Hematopoietic multipotent progenitor cell treated with erythropoietin and hydrocortisone succinate and interleukin-3 and kit ligand, for 8 days (in vitro differentiated cells): ENCODE measurements around the gene HK3.

Source experiments
- DNase-seq: peaks from one replicate; pipeline ENCODE4 v3.0.0-alpha.2; 2015

Gene HK3

DNA sequence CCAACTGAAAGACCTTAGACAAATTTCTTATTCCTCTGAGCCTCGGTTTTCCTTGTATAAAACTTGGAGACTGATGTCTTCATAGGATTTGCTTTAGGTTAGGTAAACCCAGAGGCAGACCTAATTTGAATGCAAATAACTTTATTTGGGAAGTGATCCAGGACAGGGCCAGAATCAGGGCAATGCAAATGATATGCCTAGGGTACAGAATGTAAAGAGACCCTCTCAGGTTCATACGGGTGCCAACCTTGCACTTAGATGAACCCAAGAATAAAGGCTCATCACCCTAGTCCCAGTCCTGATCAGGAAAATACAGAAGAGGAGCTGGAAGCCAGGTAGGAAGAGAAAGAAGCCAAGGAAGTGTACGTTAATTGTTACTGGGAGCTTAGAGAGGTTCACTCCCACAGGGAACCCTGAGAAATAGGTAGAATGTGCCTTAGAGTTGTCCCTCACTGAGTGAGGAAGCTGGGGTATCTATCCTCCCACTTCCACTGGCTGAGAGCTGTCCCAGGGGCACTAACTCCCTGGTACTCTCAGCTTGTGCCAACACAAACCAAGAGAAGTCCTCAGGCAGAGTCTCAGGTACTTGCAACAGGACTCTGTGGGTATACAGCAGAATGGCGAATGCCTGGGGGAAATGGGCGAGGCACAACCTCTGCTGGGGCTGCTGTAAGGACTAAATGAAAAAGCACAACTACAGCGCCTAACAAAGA, 3.1 kb upstream of the HK3 start:
- no peak for DNase-seq

DNA sequence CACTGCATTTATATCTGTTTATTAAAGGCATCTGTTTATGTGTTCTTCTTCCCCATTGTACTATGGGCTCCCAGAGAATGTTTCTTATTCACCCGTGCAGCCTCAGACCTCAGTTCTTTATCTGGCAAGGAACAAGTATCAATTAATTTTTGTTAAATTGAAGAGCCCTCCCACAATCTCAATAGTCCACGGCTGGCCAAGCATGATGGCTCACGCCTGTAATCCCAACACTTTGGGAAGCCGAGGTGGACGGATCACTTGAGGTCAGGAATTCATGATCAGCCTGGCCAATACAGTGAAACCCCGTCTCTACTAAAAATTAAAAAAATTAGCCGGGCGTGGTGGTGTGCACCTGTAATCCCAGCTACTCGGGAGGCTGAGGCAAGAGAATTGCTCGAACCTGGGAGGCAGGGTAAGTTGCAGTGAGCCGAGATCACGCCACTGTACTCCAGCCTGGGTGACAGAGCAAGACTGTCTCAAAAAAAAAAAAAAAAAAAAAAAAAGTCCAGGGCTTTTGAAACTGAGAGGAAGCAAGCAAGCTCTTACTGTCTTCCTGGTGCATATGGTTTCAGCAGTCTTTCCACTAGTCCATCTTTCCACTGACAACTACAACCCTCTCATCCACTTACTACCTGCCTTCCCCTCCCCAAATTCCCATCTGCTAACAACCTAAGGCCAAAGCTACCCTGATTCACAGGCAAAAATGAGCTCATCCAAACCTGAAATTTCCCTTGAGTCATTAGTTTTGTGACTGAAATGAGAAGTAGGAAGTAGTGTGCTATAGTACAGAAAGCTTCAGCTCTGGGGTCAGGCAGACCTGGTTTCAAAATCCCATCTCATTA, 2.3 kb upstream of the HK3 start:
- DNase-seq: no peak

DNA sequence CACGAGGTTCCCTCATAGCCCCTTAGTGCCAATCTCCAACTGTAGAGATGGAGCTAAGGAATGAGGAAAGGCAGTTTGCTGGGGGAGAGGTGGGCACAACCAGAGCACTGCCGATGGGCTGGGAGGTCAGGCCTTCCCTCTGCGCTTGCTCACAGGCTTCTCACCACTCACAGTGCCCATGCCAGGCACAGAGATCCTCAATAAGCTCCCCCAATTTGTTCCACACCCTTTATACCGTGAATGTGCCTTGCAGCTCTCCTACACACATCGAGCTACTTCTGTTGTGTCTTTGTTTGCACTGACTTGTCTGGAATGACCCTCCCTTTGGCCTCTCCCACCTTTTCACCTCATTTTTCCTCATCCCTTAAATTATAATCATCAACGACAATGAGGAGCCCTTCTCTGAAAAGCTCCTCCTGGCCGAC, 1.6 kb upstream of the HK3 start:
- no peak for DNase-seq

DNA sequence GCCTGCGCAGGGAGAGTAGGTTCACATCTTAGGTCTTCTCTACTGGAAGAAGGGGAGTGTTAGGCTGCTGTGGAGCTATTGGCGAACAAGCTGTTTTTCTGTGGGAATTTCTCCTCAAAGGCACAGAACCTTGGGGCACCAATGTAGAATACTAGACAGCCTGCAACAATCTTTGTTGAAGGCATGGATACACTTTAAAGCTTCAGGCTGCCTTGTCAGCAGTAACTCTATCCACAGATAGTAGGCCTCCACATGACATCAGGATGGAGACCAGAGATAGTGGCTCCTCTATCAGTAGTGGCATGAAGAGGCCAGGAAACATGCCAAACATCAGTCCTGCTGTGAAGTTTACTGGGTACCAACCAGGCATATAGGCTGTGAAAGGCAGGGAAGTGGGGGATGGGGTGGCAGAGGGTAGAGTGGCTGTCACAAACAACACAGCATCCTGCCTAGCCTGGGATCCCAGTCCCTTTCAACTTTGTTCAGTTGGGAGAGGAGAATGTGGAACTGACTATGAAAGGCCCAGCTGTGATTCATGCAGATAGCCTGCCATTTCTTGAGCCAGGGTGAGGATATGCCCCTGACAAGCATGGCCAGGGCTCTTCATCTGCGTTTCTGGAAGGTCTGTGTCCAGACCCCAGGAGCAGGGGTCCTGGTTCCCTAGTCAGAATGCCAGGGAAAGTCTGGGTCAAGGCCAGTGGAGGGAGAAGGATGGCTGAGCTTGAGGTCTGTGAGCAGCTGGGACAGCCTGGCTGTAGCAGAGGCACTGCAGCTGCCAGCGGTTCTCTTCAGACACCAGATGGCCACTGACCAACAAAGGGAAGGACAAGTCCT, 1.0 kb upstream of the HK3 start:
- DNase-seq: peak; percentile 21

DNA sequence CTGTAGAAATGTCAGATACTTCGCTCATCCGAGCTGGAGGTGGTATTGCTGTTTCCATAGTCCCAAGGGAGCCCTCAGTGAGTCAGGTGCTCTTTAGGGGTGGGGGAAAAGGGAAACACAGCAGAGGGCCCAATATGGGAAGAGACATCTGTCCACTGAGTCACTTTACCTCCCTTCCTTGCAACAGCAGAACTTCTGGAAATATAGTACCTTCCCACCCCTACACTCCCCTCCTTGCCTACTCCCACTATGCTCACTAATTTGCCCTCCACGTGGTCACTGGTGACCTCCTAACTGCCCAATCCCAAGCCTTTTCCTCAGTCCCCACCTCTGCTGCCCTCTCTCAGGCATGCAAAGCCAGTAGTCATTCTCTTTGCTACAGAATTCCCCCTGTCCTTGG, 1.9 kb downstream of the HK3 start:
- DNase-seq: no peak

DNA sequence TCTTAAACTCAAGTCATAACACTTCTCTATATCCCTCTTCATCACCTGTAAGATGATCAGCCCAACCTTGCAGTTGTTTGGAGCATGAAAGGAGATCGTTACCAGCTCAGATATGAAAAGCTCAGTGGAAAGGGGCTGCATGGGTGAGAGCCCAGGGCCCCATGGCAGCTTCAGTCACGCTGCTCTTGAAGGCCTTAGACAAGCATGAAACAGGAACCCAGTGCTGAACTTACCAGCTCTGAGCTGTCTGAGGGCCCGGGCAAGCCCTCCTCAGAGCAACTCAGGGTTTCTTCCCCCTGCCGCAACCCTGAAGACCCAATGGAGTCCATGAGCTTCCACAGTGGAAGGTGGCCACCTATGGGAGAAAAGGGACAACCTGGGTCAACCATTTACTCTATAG, 3.3 kb downstream of the HK3 start:
- DNase-seq: no peak

DNA sequence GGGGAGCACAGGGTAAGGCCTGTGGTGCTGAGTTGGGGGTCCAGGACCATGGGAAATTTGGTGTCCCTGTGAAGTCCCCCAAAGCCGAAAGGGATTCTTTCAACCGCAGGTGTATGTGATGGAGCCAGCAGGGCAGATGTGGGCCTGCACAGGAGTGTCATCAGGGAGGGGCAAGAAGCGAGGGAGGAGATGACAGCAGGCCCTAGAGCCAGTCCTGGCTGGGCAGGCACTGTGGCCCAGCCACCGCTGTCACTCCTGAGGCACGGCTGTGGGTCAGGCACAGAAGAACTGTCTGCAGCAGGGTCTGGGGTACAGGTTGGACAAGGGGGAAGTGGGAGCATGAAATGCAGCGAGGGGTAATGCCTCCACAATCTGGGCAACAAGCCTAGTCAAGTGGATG, 4.8 kb downstream of the HK3 start:
- no peak for DNase-seq

DNA sequence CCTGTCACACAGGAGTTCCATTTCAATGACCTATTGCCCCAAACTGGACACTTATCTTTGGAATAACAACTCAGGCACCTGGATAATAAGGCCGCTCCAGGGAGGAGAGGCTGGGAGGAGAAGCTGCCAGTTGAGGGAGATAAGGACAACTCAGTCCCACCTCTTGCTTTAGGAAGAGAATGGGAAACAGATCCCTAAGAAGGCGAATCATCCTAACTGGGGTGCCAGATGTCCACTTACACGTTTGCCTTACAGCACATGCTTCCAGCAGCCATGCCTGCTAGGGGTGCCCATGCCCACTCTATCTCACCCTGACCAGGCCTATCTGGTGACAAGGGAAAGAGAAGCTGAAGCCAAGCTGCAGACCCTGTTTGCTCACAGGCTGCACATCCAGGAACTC, 6.5 kb downstream of the HK3 start:
- no peak for DNase-seq

DNA sequence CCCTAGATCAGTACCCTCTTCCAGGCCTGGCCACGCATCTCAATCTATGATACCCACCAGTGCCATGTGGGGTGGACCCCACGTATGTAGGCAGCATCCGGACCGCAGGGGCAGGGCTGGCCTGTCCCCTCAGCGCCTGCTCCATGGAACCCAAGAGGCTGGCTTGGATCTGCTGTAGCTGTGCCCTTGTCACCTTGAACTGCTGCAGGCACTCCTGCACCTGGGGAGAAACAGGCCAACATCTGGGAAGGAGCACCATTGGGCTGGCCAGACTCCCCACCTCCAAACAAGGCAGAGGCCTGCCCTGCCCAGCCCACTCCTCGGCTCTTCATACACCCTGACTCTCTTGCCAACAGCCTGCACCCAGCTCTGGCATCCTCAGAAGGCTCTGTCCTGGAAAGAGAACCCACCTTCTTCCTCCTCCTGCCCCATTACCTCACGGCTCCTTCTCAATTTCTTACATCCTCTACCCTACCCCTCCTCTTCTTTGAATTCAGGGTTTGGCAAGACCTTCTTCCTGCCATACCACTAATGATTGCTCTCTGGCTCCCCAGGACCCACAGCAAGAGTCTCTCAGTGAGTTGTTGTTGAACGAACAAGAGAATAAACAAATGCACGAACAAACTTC, 7.7 kb downstream of the HK3 start:
- DNase-seq: no peak

DNA sequence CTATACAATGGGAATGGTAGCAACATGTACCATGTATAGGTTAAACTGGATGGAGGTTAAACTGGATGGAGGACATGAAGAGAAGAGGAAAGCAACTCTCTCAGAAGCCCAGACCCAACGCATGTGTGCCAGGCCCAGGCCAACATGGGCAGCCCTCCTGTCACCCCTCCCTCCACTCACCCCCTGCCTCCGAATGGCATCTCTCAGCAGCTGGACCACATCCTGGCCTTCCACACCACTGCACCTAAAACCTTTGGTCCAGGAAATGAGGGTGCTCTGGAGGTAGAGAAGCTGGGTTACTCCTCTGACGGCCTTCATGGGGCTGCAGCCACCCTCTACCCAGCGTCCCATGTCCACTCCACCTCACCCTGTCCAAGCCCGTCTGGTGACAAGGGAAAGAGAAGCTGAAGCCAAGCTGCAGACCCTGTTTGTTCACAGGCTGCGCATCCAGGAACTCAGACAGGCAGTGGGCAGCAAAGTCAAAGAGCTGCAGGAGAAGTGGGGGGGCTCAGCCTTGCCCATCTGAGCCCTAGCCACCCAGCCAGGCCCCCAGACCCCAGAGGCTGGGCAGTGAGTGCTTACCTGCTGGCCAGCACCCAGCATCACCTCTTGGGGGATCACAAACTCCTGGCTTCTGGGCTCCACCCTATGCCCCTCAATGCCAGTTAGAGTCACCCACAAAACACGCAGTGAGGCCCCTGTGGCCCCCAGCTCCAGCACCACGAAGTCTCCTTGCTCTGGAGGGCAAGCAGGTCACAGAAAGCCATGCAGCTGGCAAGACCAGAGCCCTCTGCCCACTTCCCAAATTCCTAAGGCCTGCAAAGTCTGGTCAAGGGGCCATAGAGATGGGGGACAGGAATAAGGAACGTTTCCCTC, 8.5 kb downstream of the HK3 start:
- no peak for DNase-seq

DNA sequence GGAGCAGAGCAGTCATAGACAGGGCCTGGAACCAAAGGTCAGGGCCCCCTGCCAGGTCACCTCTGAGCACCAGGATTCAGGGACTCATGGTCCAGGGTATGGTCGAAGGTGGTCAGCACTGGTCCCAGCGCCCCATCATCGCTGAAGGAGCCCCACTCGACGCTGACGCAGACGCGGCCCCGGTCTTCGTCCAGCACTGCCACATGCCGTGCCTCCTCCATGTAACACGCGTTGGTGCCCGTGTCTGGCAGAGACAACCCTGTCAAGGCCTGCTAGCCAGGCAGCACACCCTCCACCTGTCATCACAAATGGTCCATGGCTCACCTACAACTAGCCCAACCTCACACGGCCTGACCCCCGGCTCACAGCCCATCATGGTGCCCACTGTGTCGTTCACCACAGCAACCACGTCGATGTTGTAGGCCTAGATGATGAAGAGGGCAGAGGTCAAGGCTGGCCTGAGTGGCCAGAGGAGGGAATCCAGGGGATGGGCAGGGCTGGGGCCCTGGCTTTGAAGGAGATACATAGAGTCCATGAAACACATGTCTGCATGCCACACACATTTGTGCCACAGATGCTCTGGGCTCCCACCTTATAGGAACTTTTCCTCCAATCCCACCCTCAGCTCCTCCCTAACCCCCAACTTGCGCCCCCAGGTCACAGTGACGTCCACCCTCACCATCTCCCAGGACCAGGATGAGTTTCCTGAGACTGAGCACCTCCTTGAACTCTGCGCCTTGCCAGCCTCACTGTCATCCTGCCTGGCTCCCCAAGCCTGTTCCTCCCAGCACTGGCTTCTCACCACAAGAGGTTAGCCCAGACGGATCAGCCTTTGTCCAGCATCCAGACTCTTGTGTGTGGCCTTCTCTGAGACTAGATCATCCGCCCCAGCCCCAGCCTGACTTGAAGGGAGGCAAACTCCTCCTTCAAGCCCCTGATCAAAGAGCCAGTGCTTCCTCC, 9.5 kb downstream of the HK3 start:
- no peak for DNase-seq

DNA sequence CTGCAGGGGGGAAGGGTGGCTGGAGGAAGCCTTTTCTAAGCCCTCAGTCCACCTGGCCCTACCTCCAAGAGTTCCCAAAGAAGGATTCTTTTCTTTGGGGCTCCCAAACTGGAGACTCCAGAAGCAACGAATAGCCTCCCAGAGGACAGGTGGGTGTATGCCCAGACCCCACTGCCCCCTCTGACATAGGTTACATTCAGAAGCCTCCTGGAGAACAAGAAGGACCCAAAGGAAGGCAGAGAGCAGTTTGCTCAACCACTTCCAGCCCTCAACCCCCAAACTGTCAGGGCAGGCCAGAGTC, 10.3 kb downstream of the HK3 start:
- no peak for DNase-seq

DNA sequence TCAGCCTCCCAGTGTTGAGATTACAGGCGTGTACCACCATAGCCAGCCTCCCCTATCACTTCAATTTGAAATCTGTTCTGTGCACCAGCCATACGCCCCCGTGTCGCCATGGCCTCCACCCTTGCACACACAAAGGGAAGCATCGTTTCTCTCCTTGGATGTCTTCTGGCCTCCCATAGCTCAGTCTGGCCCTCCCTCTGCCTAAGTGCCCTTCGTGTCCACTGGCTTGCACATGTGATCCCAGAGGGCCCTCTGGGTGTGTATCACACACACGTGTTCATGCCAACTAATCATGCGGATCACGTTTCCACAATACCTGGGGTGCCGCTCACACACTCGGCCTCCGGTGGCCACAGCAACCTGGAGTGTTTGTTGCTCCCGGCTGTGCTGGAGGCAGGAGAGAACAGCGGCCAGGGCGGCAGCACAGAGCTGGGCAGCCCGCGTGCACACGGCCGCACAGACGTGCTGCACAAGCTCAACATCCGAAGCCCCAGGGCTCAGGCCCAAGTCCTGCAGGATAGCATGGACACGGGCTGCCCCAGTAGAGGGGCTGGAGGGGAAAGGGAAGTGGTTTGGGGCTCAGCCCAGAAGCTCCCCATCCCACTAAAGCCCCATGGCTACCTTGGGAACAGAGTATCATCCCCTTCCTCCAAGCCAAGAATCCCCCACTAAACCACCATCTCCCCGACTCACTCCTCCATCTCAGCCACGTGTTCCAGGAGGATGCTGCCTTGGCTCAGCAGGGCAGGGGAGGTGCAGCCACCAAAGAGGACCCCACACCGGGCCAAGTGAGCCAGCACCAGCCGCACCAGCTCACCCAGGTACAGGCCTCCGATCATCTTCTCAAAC, 10.9 kb downstream of the HK3 start:
- DNase-seq: no peak

DNA sequence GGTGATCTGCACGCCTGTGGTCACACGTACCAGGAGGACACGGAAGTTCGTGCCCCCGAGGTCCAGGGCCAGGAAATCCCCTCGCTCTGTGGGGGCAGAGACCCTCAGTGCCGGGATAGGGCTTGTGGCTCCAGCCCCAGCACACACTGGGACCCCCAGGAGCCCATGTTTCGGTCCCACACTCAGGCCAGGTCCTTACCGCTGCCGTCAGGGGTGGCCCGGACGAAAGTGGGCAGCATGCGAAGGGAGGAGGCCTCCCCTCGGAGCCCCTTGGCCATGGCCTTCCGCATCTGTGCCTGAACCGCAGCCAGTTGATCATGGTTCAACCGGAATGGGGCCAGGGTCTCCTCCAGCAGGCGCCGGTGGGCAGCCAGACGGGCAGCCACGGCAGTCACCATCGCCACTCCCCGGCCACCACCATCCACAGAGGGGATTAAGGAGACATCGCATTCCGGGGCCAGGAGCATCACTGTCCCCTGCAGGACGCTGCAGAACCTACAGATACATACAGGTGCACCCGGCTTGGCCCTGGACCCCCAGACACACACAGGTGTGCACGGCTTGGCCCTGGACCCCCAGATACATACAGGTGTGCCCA, 11.8 kb downstream of the HK3 start:
- no peak for DNase-seq

DNA sequence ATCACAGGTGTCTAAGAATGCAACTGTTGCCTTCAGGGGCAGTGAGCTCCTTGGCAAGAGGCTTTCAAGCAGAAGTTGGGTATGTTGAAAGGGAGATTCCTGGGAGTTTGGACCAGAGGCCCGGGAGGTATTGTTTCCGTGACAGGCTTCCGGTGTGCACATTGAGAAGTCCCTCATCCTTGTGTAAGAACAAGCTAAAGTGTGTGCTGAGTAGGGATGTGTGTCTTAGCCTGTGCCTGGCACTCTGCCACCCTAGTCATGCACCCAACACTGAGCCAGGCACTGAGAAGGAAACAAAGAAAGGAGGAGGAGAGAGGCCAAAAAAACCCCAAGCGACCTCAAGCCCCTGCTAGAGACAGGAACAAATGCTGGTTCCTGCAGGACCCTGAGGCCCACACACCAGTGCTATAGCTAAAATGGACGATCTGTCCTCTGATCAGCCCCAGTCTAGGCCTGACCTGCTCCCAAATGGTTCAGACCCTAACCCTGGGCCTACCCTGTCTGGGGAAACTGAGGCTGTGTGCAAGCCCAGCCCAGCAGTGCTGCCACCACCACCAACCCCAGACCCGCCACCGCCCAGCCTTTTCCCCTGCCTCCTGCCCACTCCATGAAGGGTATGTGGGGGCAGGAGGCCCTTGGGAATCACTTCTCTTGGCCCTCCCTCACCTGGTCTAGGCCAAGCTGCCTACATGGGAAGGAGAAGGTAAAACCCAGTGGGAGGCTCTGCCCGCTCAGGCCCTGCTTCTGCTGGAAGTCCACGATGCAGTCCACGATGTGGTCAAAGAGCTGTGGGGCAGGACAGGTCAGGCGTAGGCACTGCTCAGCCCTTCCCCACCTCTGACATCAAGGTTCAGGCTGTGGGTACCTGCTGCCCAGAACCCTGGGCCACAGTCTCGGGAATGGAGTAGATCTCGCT, 12.6 kb downstream of the HK3 start:
- DNase-seq: no peak

DNA sequence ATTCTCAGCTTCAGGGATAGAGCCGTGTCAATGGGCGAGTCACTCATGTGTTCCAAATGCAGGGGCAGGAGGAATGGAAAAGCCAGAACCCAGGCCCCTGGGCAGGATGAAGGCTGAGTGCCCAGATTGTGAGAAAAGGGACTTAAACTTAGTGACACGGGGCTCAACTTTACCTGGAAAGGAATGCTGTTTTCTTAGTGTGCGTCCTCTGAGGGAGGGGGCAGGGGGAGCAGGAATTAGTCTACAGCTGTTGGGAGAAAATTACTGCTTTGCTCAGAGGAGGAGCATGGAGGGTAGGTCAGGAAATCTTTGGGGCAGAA, 14.6 kb downstream of the HK3 start:
- no peak for DNase-seq

DNA sequence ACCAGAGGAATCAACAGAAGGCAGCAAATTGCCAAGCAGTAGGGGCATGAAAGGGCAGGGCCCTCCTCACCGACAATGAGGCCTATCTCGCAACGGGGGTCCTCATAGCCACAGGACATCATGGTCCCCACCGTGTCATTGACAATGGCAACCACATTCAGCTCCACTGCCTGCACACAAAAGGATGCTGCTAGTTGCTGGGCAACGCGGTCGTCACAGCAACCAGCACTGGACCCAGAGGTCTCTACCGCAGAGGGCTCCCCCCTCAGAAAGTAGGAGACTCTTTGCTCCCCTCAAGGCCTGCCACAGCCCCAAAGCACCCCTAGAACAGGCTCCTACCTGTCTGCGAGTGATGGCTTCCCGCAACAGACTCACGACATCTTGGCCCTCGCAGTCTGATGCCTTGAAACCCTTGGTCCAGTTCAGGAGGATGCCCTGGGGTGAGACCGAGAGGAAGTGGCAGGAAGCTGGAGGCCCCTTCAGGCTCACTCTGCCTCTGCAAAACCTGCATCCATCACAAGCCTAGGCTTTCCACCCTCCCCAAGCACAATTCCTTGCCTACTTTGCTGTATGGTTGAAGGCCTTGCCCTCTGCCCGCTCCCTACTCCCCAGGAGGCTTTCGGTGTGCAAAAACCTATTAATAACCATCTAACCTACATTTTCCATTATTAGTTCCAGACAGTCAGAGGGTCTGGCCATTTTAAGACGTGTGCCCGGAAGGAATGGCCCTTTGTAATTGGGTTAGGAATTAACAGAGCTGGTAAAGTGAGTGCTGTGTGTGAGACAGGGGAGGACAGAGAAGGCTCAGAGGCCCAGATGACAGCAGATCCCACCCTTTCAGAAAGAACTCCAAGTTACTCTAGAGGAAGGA, 15.2 kb downstream of the HK3 start:
- no peak for DNase-seq

DNA sequence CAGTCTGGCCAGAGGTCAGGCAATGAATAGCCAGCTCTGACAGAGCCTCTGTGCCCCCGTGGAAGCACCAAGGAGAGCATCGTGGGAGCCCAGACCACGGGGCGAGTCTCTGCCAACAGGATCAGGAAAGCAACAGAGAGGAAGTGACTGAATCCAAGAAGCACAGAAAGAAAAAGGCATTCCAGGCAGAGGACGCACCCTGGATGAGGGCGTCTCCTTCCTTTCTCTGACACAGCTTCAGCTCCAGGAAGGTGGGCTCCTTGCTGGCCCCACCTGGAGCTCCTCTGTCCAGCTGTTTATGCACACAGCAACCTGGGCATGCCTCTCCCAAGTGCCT, 16.6 kb downstream of the HK3 start:
- no peak for DNase-seq
